ENCODE data around the gene SELENOK. TPM values are rescaled to one million over a fixed set of nuclear protein-coding genes. Genes with fewer than 3 reads are reported as not detected.

Gene SELENOK
- total RNA-seq, 1 experiment from 2014 or later: 16.3 TPM

DNA sequence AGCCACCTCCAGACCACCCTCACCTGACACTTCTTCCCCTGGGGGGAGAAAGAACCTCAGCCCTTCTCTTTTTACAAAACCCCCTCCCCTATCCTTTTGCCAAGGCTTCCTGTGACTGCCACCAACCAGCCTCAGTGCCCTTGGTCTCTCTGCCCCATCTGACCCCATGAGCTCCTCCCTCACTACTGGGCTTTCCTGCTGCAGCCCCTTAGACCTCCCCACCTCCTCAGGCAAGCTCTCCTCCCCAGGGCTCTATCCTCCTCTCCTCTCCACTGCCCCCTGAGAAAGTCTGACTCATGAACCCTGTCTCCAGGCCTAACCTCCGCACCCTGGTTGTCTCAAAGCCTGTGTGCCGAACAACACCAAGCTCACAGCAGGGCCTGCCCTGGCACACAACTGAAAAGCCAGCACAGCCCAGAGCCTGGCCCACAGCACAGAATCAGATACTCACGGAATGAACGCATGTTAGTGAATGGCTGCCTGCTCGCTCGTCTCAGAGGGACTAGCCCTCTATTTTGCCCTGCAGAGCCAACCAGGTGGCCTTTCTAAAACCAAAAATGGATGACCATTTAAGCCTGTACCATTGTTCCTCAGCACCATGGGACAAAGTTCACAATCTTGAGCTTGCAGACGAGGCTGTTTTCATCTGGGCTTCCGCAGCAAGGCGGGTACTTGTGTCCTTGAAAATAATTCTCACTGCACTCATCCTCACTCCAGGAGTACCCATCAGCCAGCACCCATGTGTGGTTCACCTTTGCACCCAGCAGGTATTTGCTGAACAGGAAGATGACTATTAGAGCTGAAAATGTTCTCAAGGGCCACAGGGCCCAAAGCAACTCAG, 47.2 kb downstream of the SELENOK start:
- Histone ChIP-seq H3K27ac (ENCODE audit: low read length) (peak overlapping the region; percentile 88), H3K9me3 (ENCODE audit: control insufficient read depth, insufficient read depth, low read depth, low read length) (no peaks in the 10 kb centered on the region), H3K36me3 (ENCODE audit: control insufficient read depth, insufficient read depth, low read length) (no peaks in the 10 kb centered on the region), H3K4me1 (ENCODE audit: control insufficient read depth, insufficient read depth, low read length) (peaks cover 51% of the 10 kb centered on the region), H3K4me3 (ENCODE audit: low read depth in 2 of 2, low read length in 2 of 2) (peak overlapping the region; percentile 60 to 73), H3K27me3 (ENCODE audit: control insufficient read depth, insufficient read depth, low read length) (no peaks in the 10 kb centered on the region)
- BruUV-seq (replicated peaks): TSS peak; percentile 60
- TF ChIP-seq TCF7L2 (IDR thresholded peaks at IDR 0.05; ENCODE audit: low read depth, low read length) (no peak), POLR2AphosphoS5 (IDR thresholded peaks at IDR 0.05; ENCODE audit: low read depth, low read length) (no peak)
- TF ChIP-seq, protein P1, sequence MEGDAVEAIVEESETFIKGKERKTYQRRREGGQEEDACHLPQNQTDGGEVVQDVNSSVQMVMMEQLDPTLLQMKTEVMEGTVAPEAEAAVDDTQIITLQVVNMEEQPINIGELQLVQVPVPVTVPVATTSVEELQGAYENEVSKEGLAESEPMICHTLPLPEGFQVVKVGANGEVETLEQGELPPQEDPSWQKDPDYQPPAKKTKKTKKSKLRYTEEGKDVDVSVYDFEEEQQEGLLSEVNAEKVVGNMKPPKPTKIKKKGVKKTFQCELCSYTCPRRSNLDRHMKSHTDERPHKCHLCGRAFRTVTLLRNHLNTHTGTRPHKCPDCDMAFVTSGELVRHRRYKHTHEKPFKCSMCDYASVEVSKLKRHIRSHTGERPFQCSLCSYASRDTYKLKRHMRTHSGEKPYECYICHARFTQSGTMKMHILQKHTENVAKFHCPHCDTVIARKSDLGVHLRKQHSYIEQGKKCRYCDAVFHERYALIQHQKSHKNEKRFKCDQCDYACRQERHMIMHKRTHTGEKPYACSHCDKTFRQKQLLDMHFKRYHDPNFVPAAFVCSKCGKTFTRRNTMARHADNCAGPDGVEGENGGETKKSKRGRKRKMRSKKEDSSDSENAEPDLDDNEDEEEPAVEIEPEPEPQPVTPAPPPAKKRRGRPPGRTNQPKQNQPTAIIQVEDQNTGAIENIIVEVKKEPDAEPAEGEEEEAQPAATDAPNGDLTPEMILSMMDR (IDR thresholded peaks at IDR 0.05): no peak
- TF ChIP-seq, protein P2, sequence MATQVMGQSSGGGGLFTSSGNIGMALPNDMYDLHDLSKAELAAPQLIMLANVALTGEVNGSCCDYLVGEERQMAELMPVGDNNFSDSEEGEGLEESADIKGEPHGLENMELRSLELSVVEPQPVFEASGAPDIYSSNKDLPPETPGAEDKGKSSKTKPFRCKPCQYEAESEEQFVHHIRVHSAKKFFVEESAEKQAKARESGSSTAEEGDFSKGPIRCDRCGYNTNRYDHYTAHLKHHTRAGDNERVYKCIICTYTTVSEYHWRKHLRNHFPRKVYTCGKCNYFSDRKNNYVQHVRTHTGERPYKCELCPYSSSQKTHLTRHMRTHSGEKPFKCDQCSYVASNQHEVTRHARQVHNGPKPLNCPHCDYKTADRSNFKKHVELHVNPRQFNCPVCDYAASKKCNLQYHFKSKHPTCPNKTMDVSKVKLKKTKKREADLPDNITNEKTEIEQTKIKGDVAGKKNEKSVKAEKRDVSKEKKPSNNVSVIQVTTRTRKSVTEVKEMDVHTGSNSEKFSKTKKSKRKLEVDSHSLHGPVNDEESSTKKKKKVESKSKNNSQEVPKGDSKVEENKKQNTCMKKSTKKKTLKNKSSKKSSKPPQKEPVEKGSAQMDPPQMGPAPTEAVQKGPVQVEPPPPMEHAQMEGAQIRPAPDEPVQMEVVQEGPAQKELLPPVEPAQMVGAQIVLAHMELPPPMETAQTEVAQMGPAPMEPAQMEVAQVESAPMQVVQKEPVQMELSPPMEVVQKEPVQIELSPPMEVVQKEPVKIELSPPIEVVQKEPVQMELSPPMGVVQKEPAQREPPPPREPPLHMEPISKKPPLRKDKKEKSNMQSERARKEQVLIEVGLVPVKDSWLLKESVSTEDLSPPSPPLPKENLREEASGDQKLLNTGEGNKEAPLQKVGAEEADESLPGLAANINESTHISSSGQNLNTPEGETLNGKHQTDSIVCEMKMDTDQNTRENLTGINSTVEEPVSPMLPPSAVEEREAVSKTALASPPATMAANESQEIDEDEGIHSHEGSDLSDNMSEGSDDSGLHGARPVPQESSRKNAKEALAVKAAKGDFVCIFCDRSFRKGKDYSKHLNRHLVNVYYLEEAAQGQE (IDR thresholded peaks at IDR 0.05; ENCODE audit: insufficient read depth in 1 of 2, low read depth in 2 of 2, low read length in 1 of 2): no peak
- ATAC-seq (peak; percentile 18), DNase-seq (ENCODE audit: low read depth, low spot score) (no peak)
- intact Hi-C loops (cut with micrococcal nuclease; ENCODE audit: unreplicated experiment) (no loop called here), in situ Hi-C loops (cut with HindIII; ENCODE audit: low pct_unique_long_range_greater_than_20kb, low sequenced_read_pairs) (no loop called here)
- CTCF ChIA-PET: interaction anchor here (0.7 kb wide), 1 partner anchor 12 kb away, joined by 3 read pairs; no protein-coding TSS in a partner anchor
- POLR2A ChIA-PET: no interaction called here

DNA sequence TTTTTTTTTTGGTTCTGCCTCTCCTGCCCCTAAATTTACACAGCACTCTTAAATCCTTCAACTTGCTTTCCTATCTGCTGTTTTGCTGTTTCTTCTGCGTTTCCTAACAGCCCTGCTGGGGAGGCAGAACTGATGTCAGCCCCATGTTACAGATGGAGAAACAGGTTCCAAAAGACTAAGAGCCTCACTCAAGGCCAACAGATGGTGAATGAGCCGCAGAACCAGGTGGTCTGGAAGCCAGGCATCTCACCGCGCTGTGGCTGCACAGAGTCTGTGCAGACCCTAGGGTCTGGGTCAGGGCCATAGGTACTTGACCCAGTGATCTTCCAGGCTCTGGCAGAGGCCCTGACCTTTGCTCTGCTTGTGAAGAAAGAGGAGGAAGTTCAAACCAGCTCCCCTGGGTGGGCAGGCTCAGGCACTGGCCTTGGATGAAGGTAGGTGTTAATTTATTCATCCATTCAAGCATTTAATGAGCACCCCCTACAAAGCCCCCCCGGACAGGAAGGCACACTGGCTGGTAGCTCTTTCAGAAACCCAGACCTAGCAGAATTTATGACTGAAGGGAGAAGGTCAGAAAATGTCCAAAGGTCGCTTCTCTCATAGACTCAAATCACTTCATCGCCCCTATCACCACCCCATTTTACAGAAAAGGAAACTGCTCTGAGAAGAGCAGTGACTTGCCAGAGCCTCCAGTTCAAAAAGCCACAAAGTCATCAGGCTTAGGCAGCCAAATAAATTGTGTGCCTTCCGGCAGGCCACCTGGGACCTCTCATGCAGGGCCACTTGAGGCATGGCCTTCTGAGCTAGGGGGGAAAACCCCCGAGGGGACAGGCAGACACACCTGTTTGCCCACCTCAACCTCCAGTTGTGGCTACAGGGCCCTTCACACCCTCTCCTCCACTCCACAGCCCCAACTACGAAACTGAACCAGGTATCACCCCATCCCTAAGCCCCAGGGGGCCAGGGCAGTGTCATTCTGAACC, 48.2 kb downstream of the SELENOK start:
- intact Hi-C loops (cut with micrococcal nuclease; ENCODE audit: unreplicated experiment): no loop called here
- peaks cover 51% of the 10 kb centered on the region for H3K4me1 ChIP-seq (ENCODE audit: control insufficient read depth, insufficient read depth, low read length)
- no peaks in the 10 kb centered on the region for H3K9me3 ChIP-seq (ENCODE audit: control insufficient read depth, insufficient read depth, low read depth, low read length)
- H3K4me3 ChIP-seq (ENCODE audit: low read depth in 2 of 2, low read length in 2 of 2): peak overlapping the region in 1 of 2 experiments; percentile 73; a peak in 2 of 4 replicates
- no peak for ATAC-seq
- ChIA-PET POLR2A (no interaction called here), CTCF (no interaction called here)
- in situ Hi-C loops (cut with HindIII; ENCODE audit: low pct_unique_long_range_greater_than_20kb, low sequenced_read_pairs): no loop called here
- DNase-seq (ENCODE audit: low read depth, low spot score): no peak
- no peaks in the 10 kb centered on the region for H3K27me3 ChIP-seq (ENCODE audit: control insufficient read depth, insufficient read depth, low read length)
- BruUV-seq (replicated peaks): no TSS peak
- peak overlapping the region; percentile 88 for H3K27ac ChIP-seq (ENCODE audit: low read length)
- no peaks in the 10 kb centered on the region for H3K36me3 ChIP-seq (ENCODE audit: control insufficient read depth, insufficient read depth, low read length)
- no peak for TF ChIP-seq POLR2AphosphoS5 (IDR thresholded peaks at IDR 0.05; ENCODE audit: low read depth, low read length)
- no peak for TF ChIP-seq SIN3A (IDR thresholded peaks at IDR 0.05; ENCODE audit: borderline replicate concordance, insufficient read depth, low read depth, low read length)
- TF ChIP-seq, protein P1 (IDR thresholded peaks at IDR 0.05): no peak
- TF ChIP-seq, protein P2 (IDR thresholded peaks at IDR 0.05; ENCODE audit: insufficient read depth in 1 of 2, low read depth in 2 of 2, low read length in 1 of 2): no peak
- TF ChIP-seq TCF7L2 (IDR thresholded peaks at IDR 0.05; ENCODE audit: low read depth, low read length): no peak
